Breast epithelium (tissue), 3 donors: Measurements from ENCODE around the gene DUSP19.

Experiments used
- POLR2A ChIP-seq: fragments of 450-650 bp; IDR thresholded peaks from one replicate; pipeline ENCODE4 v1.6.1; 2016; ENCODE audit warnings: antibody characterized with exemption, mild to moderate bottlenecking, moderate library complexity
- POLR2AphosphoS5 ChIP-seq, 3 donors: sonication (generic); formaldehyde crosslinking; IDR thresholded peaks; one replicate each; pipeline ENCODE4 v1.6.1; 2017; ENCODE audit warnings: antibody characterized with exemption in 3 of 3
- TF ChIP-seq, protein P1 (sequence below), 3 donors: fragments of 450-650 bp; IDR thresholded peaks; one replicate each; pipeline ENCODE4 v1.5.1; 2016 to 2017; ENCODE audit warnings: antibody characterized with exemption in 3 of 3, mild to moderate bottlenecking in 3 of 3, moderate library complexity in 3 of 3

DNA sequence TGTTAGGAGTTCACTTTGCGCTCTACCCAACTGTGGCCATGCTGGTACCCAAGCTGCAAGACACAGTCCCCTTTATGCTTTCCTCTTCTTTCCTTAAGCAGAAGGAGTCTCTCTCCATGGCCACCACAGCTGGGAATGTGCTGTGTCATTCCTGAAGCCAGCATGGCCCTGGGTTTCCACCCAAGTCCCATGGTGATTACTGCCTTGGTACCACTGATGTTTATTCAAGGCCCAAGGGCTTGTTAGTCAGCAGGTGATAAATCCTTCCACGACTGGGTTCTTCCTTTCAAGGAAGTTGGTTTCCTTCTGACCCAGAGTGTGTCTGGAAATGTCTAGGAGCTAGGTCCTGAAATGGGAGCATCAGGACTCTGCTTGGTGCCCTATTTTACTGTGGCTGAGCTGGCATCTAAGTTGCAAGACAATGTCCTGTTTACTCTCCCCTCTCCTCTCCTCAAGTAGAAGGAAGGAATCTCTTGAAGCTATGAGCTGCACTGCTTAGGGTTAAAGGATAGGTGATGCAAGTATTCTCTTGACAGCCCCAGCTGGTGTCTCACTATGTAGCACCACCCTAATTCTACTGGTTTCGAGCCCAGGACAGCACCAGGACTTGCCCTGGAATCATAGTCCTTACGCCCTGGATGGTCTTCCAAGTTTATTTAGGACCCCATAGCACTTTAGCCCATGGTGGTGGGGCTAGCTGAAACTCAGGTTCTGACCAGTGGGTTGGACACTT, 27.0 kb downstream of the DUSP19 start:
- TF ChIP-seq, protein P1, sequence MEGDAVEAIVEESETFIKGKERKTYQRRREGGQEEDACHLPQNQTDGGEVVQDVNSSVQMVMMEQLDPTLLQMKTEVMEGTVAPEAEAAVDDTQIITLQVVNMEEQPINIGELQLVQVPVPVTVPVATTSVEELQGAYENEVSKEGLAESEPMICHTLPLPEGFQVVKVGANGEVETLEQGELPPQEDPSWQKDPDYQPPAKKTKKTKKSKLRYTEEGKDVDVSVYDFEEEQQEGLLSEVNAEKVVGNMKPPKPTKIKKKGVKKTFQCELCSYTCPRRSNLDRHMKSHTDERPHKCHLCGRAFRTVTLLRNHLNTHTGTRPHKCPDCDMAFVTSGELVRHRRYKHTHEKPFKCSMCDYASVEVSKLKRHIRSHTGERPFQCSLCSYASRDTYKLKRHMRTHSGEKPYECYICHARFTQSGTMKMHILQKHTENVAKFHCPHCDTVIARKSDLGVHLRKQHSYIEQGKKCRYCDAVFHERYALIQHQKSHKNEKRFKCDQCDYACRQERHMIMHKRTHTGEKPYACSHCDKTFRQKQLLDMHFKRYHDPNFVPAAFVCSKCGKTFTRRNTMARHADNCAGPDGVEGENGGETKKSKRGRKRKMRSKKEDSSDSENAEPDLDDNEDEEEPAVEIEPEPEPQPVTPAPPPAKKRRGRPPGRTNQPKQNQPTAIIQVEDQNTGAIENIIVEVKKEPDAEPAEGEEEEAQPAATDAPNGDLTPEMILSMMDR (IDR thresholded peaks at IDR 0.05), result no peak
- TF ChIP-seq POLR2A (no peak), POLR2AphosphoS5 (IDR thresholded peaks at IDR 0.05) (no peak)
